ENCODE data around the gene NCKAP5L.
"Not testable (repeated sequence)": the region's sequence is repeated elsewhere in the genome, so short reads cannot be mapped to it uniquely, and the experiment has no call there.

The NCKAP5L gene

DNA sequence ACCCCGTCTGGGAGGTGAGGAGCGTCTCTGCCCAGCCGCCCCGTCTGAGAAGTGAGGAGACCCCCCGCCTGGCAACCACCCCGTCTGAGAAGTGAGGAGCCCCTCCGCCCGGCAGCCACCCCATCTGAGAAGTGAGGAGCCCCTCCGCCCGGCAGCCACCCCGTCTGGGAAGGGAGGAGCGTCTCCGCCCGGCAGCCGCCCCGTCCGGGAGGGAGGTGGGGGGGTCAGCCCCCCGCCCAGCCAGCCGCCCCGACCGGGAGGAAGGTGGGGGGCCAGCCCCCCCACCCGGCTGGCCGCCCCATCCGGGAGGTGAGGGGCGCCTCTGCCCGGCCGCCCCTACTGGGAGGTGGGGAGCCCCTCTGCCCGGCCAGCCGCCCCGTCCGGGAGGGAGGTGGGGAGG is 32.7 kb upstream of the NCKAP5L start:
- not testable (repeated sequence) for H4K91ac ChIP-seq (ENCODE audit: low read depth, low read length); H3K4me3 ChIP-seq (ENCODE audit: low read depth, low read length); H3K27me3 ChIP-seq (ENCODE audit: insufficient read depth, low read length); DNase-seq; H3K27ac ChIP-seq (ENCODE audit: low read depth, low read length); H3K79me2 ChIP-seq (ENCODE audit: control insufficient read depth, insufficient read depth, low read length, poor library complexity); H2BK120ac ChIP-seq (ENCODE audit: insufficient read depth, low read length, poor library complexity); H3K79me1 ChIP-seq (ENCODE audit: low read length); H3K9ac ChIP-seq (ENCODE audit: low read length); H4K12ac ChIP-seq (ENCODE audit: low read depth, low read length); H3K9me3 ChIP-seq (ENCODE audit: insufficient read depth, low read depth, low read length); H2AFZ ChIP-seq (ENCODE audit: insufficient read depth, low read length, poor library complexity); H2BK5ac ChIP-seq (ENCODE audit: low read depth, low read length, poor library complexity); H3K4me2 ChIP-seq (ENCODE audit: low read length); H3K4ac ChIP-seq (ENCODE audit: low read depth, low read length); H4K8ac ChIP-seq (ENCODE audit: low read depth, low read length); H3K4me1 ChIP-seq (ENCODE audit: control insufficient read depth in 1 of 2, insufficient read depth in 2 of 2, low read length in 2 of 2); H3K14ac ChIP-seq (ENCODE audit: low read length); H3K36me3 ChIP-seq (ENCODE audit: control insufficient read depth in 1 of 2, insufficient read depth in 2 of 2, low read length in 2 of 2); H2BK12ac ChIP-seq (ENCODE audit: low read length); H2AK5ac ChIP-seq (ENCODE audit: low read length); H3K18ac ChIP-seq (ENCODE audit: low read length); H3K23ac ChIP-seq (ENCODE audit: low read length)
- no CpG with 5 or more reads among the region's 31 CpGs for WGBS (ENCODE audit: extremely low coverage, insufficient coverage, insufficient read length)

DNA sequence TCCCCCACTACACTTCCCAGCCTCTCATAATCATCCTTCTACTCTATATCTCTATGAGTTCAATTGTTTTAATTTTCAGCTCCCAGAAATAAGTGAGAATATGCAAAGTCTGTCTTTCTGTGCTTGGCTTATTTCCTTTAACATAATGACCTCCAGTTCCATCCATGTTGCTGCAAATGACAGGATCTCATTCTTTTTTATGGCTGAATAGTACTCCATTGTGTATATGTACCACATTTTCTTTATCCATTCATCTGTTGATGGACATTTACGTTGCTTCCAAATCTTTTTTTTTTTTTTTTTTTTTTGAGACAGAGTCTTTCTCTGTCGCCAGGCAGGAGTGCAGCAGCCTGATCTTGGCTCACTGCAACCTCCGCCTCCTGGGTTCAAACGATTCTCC is 27.7 kb upstream of the NCKAP5L start:
- H3K18ac ChIP-seq (ENCODE audit: low read length); H2BK5ac ChIP-seq (ENCODE audit: low read depth, low read length, poor library complexity); H2BK120ac ChIP-seq (ENCODE audit: insufficient read depth, low read length, poor library complexity); H3K27ac ChIP-seq (ENCODE audit: low read depth, low read length); H3K4me3 ChIP-seq (ENCODE audit: low read depth, low read length); H3K4ac ChIP-seq (ENCODE audit: low read depth, low read length); H3K4me2 ChIP-seq (ENCODE audit: low read length); H4K12ac ChIP-seq (ENCODE audit: low read depth, low read length); H3K79me1 ChIP-seq (ENCODE audit: low read length); H3K79me2 ChIP-seq (ENCODE audit: control insufficient read depth, insufficient read depth, low read length, poor library complexity); H3K27me3 ChIP-seq (ENCODE audit: insufficient read depth, low read length); H2BK12ac ChIP-seq (ENCODE audit: low read length); H3K4me1 ChIP-seq (ENCODE audit: control insufficient read depth in 1 of 2, insufficient read depth in 2 of 2, low read length in 2 of 2); H2AFZ ChIP-seq (ENCODE audit: insufficient read depth, low read length, poor library complexity); H3K23ac ChIP-seq (ENCODE audit: low read length); H3K9ac ChIP-seq (ENCODE audit: low read length); DNase-seq; H3K14ac ChIP-seq (ENCODE audit: low read length); H4K91ac ChIP-seq (ENCODE audit: low read depth, low read length); H2AK5ac ChIP-seq (ENCODE audit: low read length); H3K36me3 ChIP-seq (ENCODE audit: control insufficient read depth in 1 of 2, insufficient read depth in 2 of 2, low read length in 2 of 2); H3K9me3 ChIP-seq (ENCODE audit: insufficient read depth, low read depth, low read length); H4K8ac ChIP-seq (ENCODE audit: low read depth, low read length): not testable (repeated sequence)
- WGBS (ENCODE audit: extremely low coverage, insufficient coverage, insufficient read length), result no CpG with 5 or more reads among the region's 4 CpGs

DNA sequence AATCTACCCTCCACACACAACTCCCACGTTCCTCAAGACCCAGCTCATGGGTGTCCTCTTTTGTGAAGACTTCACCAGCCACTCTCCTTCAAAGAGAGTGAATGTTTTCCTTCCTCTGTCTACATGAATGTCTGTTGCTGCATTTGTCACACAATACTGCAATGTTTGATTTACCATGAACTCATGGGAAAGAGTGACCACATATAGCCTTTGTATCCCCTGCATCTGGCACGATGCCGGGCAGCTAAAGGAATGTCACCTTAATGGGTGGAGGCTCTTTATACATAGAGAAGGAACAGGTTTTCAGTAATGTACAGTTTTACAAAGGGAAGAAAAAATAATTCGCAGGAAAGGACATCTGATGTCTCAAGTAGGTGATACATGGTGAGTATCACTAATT is 26.8 kb upstream of the NCKAP5L start:
- Histone ChIP-seq H2BK120ac (ENCODE audit: insufficient read depth, low read length, poor library complexity) (no peak overlapping the region), H3K4me3 (ENCODE audit: low read depth, low read length) (no peak overlapping the region), H2AFZ (ENCODE audit: insufficient read depth, low read length, poor library complexity) (no peak overlapping the region), H3K9ac (ENCODE audit: low read length) (no peak overlapping the region), H3K14ac (ENCODE audit: low read length) (no peak overlapping the region), H3K9me3 (ENCODE audit: insufficient read depth, low read depth, low read length) (no peaks in the 10 kb centered on the region), H3K27me3 (ENCODE audit: insufficient read depth, low read length) (no peaks in the 10 kb centered on the region), H3K4ac (ENCODE audit: low read depth, low read length) (no peak overlapping the region), H2BK5ac (ENCODE audit: low read depth, low read length, poor library complexity) (no peak overlapping the region), H4K91ac (ENCODE audit: low read depth, low read length) (no peak overlapping the region), H3K18ac (ENCODE audit: low read length) (no peak overlapping the region), H3K36me3 (ENCODE audit: control insufficient read depth in 1 of 2, insufficient read depth in 2 of 2, low read length in 2 of 2) (no peaks in the 10 kb centered on the region), H3K23ac (ENCODE audit: low read length) (no peak overlapping the region), H3K79me2 (ENCODE audit: control insufficient read depth, insufficient read depth, low read length, poor library complexity) (no peaks in the 10 kb centered on the region), H4K12ac (ENCODE audit: low read depth, low read length) (no peak overlapping the region), H3K79me1 (ENCODE audit: low read length) (no peaks in the 10 kb centered on the region), H3K27ac (ENCODE audit: low read depth, low read length) (no peak overlapping the region), H2AK5ac (ENCODE audit: low read length) (no peak overlapping the region), H3K4me1 (ENCODE audit: control insufficient read depth in 1 of 2, insufficient read depth in 2 of 2, low read length in 2 of 2) (no peaks in the 10 kb centered on the region), H4K8ac (ENCODE audit: low read depth, low read length) (no peak overlapping the region), H2BK12ac (ENCODE audit: low read length) (no peak overlapping the region), H3K4me2 (ENCODE audit: low read length) (no peak overlapping the region)
- no CpG with 5 or more reads among the region's 4 CpGs for WGBS (ENCODE audit: extremely low coverage, insufficient coverage, insufficient read length)
- no peak for DNase-seq

DNA sequence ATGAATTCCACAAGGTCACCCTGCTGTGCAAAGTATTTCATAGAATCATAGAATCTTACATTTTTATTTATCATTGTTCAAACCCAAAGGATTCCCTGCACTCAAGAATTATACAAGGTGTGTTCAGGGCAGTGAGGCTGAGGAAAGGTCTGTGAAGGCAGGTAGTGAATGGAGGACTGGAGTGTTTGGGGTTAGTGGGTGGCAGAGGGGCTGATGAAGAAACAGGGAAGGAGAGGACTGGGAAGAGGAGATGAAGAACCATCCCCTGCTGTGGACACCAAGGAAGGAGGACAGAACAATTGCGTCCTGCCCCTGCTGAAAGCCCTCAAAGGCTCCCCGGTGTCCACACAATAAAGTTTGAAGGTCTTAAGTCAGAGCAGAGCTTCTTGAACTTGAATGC is 25.5 kb upstream of the NCKAP5L start:
- Histone ChIP-seq H3K4me2 (ENCODE audit: low read length) (no peak overlapping the region), H3K4me1 (ENCODE audit: control insufficient read depth in 1 of 2, insufficient read depth in 2 of 2, low read length in 2 of 2) (no peaks in the 10 kb centered on the region), H2BK12ac (ENCODE audit: low read length) (no peak overlapping the region), H2BK5ac (ENCODE audit: low read depth, low read length, poor library complexity) (no peak overlapping the region), H2BK120ac (ENCODE audit: insufficient read depth, low read length, poor library complexity) (no peak overlapping the region), H3K23ac (ENCODE audit: low read length) (no peak overlapping the region), H3K9ac (ENCODE audit: low read length) (no peak overlapping the region), H3K27me3 (ENCODE audit: insufficient read depth, low read length) (no peaks in the 10 kb centered on the region), H4K8ac (ENCODE audit: low read depth, low read length) (no peak overlapping the region), H3K79me1 (ENCODE audit: low read length) (no peaks in the 10 kb centered on the region), H3K4me3 (ENCODE audit: low read depth, low read length) (no peak overlapping the region), H2AFZ (ENCODE audit: insufficient read depth, low read length, poor library complexity) (no peak overlapping the region), H4K91ac (ENCODE audit: low read depth, low read length) (no peak overlapping the region), H3K4ac (ENCODE audit: low read depth, low read length) (no peak overlapping the region), H3K36me3 (ENCODE audit: control insufficient read depth in 1 of 2, insufficient read depth in 2 of 2, low read length in 2 of 2) (no peaks in the 10 kb centered on the region), H3K27ac (ENCODE audit: low read depth, low read length) (no peak overlapping the region), H3K14ac (ENCODE audit: low read length) (no peak overlapping the region), H2AK5ac (ENCODE audit: low read length) (no peak overlapping the region), H3K9me3 (ENCODE audit: insufficient read depth, low read depth, low read length) (no peaks in the 10 kb centered on the region), H3K79me2 (ENCODE audit: control insufficient read depth, insufficient read depth, low read length, poor library complexity) (no peaks in the 10 kb centered on the region), H4K12ac (ENCODE audit: low read depth, low read length) (no peak overlapping the region), H3K18ac (ENCODE audit: low read length) (no peak overlapping the region)
- no peak for DNase-seq
- no CpG with 5 or more reads among the region's 2 CpGs for WGBS (ENCODE audit: extremely low coverage, insufficient coverage, insufficient read length)
